ENCODE data around the gene POMGNT1.
A peak's percentile ranks its signal among the peaks of the same experiment; 100 is the strongest.

POMGNT1 gene

DNA sequence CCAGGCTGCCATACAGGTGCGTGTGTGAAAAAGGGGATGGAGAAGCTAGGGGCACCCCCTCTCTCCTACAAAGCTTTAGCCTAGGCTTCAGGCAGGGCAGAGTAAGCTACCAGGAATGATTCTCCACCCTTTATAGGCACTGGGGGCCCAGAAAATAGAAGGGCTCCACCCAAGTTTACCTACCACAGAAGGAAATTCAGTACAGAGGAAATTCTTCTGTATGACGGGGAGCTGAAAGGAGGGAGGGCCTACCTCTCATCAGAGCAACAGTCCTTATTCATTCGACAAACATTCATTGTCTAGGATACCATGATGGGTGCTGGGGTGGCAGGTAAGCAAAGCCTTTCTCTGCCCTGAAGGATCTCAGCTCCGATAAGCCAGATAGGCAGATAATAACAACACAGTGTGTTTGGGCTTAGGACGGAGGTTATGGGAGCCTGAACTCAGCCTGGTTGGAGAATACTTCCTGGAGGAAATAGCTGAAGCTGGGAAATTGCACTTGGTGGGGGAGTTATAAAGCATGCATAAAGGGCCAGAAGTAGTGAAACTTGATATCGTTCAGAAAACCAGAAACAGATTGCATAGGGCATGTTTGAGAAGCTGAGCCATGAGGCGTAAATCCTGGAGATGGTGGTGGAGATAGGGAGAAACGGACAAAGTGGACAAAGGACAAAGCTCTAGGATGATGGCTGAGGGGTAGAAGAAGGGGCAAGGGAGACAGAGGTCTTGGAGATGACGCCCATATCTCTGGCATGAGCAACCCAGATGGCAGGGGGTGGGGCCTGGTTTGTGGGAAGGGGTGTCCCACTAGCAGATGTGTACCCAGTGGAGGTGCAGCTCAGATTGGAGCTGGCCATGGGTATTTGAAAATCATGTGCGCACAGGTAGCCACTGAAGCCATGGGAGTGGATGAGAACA is 16.6 kb downstream of the POMGNT1 start:
- DNase-seq = no peak

DNA sequence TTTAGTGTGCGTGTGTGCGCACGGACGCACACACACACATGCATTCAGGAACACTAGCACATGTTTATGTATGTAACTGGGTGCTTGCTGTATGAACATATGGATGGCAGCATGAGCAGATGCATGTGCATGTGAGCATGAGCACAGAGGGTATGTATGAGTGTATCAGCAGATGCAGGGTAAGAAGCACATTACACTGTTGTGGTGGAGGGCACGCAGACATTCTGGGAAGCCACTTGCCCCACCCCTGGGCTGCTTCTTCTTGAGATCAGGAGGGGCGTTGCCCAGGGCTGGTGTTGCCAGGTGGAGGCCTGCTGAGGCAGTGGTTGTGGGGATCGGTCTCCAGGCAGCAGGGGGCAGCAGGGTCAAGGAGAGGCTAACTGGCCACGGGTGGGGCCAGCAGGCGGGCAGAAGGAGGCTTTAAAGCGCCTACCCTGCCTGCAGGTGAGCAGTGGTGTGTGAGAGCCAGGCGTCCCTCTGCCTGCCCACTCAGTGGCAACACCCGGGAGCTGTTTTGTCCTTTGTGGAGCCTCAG is 18.1 kb downstream of the POMGNT1 start:
- DNase-seq = no peak

DNA sequence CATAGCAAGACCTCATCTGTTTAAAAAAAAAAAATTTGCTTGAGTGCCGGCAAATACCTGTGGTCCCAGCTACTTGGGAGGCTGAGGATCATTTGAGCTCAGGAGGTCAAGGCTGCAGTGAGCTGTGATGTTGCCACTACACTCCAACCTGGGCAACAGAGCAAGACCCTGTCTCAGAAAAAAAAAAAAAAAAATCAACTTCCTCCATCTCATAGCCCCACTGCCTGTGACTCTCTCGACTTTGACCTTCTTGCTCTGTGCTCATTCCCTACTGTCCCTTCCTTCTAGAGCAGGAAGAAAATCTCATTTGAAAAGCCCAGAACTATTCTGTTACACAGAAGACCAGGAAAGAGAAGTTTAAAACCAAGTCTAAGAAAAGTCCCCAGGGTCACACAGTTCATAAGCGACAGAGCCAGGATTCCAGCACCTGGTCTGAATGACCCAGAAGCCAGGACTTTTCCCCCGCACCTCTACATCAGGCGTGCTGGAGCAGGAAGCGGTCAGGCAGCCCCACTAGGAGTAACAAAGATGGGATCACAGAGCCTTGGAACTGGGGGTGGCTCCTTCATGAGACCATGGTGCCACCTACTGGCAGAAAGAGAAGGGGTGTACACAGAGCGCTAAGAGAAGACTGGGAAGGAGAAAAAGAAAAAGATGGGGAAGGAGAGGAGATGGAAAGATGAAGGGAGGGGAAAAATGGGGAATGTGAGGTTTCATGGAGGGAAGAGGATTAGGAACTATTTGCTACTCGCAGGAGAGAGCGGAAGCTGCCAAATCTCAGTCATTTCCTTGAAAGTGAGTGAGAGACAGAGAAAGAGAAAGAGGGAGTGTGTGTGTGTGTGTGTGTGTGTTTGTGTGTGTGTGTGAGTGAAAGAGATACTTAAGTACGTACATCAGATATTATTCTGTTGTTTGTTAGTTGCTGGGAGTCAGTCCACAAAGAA is 18.8 kb downstream of the POMGNT1 start:
- DNase-seq = peak; percentile 64

DNA sequence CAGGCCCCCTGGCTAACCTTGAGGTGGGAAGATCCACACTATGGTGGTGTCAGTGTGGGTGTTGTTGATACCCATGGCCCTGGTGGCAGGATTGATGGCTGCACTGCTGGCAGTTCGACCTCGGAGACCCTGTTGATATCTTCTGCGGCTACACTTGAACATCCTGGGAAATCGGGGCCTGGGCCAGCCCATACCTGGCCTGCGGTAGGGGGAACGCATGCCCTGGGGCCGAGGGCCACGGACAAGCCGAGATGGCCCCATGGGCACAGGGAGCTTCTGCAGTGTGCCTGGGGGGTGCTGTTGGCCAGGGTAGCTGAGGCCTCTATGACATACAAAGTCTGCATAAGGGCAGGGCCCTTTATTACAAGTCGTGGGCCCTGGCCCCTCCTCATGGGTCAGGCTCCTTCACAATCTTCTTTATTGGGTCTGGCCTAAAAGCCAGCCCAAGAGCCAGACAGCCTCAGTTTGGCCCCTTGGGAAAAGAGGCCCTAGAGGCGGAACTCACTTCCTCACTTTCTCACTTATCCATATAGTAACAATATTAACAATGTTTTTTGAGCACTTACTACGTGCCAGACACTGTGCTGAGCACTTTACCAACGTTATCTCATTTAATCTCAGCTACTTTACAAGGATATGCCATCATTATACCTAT is 21.9 kb downstream of the POMGNT1 start, which contains the start of gene P3R3URF:
Gene P3R3URF, minus strand, starts transcription at position 278 of the 655 bp plus-strand sequence. Its CDS starts 17 bp downstream, at position 261.
- DNase-seq = no peak

DNA sequence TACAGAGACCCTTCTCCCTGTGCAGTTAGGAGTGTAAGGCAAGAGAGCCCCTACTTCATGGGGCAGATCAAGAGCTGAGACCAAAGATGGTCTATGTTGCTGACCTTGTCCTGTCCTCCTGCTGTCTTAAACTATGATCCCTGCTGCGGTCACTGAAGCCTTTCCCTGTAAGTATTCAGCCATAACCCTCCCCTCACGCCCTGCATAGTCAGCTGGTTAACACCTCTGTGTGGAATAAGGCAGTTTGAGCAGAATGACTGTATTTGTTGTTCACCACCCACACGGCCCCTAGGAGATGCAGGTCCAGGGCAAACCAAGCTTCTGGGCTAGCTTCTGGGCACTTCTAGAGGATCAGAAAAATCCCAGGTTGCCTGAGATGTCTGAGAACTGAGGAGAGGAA is 23.0 kb downstream of the POMGNT1 start:
- no peak for DNase-seq

DNA sequence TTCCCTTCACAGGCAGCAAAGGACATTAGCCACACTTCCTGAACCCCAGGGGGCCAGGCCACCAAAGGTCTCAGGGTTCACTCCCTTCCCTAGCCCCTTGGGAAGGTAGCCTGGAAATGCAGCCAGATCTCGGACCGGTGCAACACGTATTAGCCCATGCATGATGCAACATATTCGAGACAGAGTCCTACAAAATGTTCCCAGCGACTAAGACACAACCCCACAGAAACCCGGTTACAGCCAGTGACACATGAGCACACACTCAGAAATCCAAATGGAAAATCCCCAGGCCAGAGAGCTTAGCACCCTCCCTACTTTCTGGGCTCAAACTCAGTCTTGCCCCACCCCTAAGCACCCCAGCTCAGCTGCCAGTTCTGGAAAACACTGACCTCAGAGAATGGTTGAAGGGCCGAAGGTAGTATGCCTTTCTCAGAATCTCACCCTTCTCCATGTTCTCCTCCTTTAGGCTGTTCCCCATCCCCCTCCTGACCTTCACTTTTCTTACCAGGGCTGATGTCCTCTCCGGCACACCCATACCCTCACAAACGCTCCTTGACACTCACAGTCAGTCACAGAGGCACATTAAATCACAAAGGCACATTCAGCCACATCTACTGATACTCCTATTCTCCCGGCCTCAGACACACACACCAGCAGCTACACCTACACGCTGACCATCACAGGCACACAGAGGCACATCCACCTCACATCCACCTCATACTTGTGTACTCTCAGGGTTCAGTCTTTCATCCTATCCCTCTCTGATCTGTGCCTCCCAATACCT is 23.6 kb downstream of the POMGNT1 start, which contains the start of gene TSPAN1:
Gene TSPAN1, plus strand, starts transcription at position 640 of the 784 bp plus-strand sequence. CDS start 6,021 bp downstream, outside the sequence.
- DNase-seq = no peak

DNA sequence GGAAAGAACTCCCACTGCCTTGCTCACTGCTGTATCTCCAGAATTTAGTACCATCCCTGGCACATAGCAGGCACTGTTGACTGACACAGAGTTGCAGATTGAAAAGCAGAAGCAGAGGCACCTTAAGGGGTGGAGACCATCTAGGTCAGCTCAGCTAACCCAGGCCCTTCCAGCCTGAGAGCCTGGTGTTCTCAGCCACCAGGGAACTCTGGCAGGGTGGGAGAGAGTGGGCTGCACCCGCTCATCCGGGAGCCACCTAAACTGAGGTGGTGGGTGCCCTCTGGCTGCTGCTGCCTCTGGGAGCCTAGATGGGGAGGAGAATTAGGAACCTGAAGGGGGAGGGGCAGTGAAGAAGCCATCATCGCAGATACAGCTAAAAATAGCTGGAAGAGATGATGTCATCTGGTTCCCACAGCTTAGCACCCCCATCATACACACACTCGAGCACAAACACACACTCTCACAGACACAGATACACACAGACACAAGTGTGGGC is 24.8 kb downstream of the POMGNT1 start:
- DNase-seq = no peak

DNA sequence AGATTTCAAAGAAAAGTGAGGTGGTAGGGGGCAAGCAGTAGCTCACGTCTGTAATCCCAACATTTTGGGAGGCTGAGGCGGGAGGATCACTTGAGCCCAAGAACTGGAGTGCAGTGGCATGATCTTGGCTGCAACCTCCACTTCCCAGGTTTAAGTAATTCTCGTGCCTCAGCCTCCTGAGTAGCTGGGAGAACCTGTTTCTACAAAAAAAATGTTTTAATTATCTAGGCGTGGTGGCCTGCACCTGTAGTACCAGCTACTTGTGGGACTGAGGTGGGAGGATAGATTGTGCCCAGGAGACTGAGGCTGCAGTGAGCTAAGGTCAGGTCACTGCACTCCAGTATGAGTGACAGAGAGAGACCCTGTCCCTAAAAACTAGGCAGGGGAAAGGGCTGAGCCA is 25.9 kb downstream of the POMGNT1 start:
- DNase-seq = no peak

DNA sequence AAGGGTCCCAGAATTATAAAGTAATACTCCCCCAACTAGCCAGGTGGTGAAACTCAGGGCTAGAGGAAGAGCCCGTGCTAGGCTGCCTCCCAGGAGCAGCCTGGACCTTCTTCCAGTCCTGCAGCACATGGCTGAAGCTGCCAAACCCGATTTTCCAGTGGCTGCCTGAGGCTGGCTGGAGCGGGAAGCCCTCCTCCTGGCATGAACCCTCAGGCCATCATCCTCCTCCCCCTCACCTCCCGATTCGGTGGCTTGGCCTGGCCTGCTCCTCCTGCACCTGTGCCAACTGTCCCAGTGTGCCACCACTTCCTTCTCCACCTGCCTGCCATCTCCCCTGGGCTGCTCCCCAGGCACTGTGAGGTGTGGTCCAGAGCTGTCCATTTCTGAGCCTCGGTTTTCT is 26.4 kb downstream of the POMGNT1 start:
- no peak for DNase-seq

DNA sequence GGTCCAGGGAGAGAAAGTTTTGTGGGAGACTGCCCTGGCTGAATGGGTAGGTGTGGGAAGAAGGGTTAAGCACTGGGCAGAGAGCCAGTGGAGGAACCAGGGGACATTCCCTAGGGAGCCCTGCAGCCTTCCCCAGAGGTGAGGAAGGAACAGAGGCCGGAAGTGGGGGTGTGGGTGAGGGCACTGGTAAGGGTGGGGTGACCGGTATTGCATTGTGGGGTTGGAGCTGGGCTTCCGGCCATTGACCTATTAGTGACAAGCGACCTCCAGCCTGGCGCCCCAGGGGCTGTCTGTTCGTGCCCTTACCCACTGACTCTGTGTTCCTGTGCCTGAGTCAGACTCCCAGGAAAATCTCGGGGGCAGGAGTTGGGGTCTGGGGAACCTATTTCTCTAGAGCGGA is 26.9 kb downstream of the POMGNT1 start:
- no peak for DNase-seq

DNA sequence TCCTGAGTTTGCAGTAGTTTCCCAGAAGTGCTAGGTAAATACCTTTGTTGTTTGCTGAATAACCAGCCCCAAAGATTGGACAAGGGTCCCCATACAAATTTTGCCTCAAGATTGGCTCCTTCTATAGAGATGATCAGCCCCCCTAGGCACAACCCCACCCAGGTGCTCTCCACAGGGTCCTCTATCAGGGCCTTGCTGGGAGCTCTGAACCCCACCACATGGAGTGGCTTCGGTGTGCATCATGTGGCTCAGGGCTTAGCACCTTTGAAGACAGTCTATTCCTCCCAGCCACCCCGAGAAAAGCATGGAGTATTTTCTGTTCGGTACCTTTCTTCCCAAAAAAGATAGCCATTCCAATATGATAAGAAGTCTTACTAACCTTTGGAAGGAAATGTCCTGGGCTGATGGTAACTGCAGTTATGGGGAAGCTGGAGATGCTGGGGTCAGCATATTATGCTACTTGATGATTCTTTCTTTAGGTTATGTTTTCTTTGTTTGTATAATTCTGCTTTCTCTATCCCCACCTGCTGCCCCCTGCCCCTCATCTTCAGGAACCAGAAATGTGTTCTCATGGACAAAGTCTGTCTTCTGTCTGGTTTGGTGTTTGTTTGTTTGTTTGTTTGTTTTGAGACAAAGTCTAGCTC is 28.3 kb downstream of the POMGNT1 start:
- no peak for DNase-seq

DNA sequence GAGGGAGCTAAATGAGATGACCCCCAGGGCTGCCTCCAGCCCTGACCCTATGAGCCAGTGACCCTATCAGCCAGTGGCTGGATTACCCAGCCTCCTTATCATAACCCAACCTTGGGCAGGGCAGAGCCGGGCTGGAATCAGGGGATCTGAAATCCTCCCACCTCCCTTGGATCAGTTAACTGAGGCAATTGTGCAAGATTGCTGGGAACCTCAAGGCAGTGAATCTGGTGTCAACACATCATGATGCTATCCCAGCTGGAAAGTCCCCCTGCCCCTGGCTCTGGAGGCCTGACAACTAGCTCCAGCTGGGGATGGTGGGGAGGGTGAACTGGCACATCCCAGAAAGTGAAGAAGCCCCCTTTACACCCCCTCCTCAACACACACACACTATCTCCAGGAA is 29.8 kb downstream of the POMGNT1 start:
- DNase-seq = no peak

DNA sequence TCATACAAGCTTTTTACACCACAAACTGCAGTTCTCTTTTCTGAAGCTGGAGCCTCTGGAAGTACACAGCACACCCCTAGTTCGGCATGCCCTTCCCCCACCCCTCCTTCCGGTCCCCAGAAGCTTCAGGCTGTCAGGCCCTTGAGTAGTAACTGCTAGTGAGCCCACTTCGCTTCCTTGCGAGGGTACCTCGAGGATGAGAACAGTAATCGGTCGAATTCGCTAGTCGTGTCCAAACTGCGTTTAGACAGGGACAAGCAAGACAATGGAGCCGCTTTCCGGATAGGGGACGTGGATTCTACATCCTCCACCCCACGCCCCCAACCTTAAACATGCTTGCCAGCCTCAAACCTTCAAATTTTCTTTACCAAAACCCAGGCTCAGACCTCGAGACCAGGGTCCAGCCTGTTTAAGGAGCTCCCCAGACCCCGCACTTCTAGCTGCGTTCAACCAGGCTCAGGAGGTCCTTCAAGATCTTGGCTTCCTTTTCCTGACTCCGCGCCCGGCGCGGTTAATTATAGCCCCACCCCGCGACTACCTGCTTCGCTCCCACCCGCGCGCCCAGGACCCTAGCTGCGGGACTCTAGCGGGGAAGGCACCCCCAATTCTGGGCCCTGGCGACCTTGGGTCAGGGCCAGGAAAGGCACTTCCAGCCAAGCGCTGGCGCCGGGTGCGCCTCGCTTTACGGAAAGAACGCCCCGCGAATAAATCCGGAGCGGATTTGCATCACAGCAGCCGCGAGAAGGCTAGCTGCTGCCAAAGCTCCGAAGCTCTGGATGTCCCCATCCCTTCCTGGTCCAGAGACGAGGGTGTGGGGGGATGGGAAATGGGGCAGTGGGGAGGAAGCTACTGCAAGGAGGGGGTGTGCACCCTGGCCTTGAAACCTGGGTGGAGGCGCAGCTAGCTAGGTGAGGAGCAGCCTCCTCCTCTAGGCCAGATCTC is 31.4 kb downstream of the POMGNT1 start:
- DNase-seq = peak; percentile 26

DNA sequence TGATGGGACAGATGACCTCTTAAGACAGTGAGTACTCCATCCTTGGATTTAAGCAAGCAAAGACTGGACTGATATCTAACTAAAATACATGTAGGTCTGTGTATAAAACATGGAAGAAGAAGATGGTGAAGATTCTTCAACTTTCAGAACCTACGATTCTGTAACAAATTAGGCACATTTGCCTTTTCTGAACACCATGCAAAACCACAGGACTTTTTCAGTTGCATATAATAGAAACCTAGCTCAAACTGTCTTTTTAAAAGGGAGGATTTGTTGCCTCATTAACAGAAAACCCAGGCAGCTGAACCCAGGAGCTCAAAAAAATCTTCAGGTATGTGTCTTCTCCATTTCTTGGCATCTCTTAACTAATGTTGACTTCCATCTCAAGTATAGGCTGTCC is 38.0 kb downstream of the POMGNT1 start:
- no peak for DNase-seq

DNA sequence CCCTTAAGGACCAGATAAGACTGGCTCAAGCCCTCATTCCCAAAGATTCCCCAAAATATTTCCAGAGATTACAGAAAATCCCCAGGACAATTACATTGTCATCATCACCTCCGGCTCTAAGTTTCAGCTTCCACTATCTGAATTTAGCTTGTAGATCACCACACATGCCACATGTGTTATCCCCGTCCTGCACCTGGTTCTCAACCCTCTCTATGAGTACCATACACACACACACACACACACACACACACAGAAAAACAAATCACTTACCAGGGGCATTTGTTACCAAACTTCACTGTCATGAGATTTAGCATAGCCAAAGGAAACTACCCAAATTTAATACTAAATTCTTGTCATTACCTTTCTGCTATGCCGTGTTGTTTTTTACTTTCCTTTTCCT is 38.7 kb downstream of the POMGNT1 start:
- no peak for DNase-seq

DNA sequence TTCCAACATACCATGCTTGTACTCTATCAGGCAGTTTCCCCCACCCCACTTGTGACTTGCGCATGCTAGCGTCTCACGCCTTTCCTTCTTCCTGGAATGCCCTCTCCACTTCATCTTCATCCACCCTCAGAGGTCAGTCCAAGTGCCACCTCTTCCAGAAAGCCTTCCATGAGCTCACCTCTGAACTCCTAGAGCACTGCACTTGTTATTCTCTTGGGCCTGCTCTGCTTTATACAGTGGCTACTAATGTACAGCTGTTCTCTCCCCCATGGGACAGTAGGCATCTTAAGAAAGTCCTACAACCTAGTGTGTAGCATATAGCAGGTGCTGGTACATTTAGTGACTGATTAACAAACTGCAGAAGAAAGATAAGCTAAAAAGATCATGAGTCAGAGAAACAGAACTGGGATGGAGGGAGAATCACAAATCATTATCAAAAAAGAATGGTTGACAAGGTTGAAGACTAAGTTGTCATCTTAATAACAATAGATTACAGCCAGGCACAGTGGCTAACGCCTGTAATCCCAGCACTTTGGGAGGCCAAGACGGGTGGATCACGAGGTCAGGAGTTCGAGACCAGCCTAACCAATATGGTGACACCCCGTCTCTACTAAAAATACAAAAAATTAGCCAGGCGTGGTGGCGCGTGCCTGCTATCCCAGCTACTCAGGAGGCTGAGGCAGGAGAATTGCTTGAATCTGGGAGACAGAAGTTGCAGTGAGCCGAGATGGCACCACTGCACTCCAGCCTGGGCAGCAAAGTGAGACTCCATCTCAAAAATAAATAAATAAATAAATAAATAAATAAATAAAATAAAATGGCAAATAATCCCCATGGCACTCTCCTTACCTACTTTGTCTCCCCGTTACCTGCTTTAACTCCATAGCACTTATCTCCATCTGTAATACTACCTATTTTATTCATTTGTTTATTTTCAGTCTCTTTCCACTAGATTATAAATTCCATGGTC is 39.6 kb downstream of the POMGNT1 start:
- no peak for DNase-seq

DNA sequence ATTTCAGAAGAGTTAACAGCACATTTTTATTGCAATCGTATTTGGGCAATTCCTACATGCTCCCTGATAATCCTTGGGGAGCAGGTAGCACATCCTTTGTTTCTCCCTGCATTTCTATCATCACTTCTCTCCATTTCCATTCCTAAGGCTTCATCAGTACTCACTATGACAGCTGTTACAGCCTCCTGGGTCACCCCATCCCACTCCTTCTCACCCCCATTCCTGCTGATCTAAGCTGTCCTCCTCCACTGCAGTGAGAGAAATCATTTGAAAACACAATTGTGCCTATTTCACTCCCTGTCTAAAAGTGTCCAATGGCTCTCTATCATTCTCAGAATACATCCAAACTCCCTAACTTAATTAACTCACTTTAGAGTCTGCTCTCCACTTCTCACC is 40.3 kb downstream of the POMGNT1 start:
- DNase-seq = no peak

DNA sequence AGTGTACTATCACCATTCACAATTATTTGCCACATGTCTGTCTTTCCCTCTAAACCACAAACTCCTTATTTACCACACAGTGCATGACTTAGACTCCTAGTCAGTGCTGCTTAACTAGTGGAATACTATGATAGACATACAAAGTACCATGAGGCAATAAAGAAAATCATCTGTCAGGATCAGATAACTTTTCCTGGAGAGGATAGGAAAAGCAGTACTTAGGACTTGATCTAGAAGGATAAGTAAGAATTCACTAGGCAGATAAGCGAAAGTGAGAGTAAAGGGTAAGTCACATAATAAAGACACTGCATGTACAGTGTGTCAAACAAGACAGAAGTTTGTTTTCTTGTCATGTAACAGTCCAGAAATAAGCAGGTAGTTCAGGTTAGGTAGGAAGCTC is 44.5 kb downstream of the POMGNT1 start:
- DNase-seq = no peak

DNA sequence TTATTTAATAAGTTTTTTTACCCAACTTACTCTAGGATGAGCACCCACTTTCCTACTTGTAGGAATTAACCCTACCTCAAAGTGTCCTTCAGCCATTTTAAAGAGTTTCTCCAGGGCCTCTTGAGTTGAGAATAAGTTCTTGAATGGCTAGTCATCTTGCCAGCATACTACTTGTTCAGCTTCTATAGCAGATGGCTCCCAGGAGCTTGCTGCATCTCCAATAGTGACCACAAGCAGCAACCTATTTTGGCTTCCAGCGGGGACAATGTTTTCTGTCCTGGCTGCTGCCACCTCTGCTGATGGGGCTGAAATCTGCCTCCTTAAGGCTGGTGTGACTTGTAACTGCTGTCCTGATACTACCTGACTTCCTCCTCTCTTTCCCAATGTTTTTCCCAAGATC is 45.0 kb downstream of the POMGNT1 start:
- no peak for DNase-seq

Measured in stimulated activated CD4-positive, alpha-beta T cell treated with anti-CD3 and anti-CD28 coated beads, Interleukin-1b, Interleukin-23, amount 100 ng/mL, for 48 hours (primary cell).